Lower leg skin (tissue), 3 donors: Measurements from ENCODE around the gene BMP7.

Experiments used
- CTCF ChIP-seq, 3 donors: fragments of 450-650 bp; IDR thresholded peaks; one replicate each; pipeline ENCODE4 v1.5.1; 2016; ENCODE audit warnings: antibody characterized with exemption in 3 of 3, mild to moderate bottlenecking in 3 of 3, moderate library complexity in 2 of 3
- POLR2A ChIP-seq, 2 donors: fragments of 450-650 bp; IDR thresholded peaks; one replicate each; pipeline ENCODE4 v1.6.1; 2016 to 2017; ENCODE audit warnings: antibody characterized with exemption in 2 of 2, mild to moderate bottlenecking in 1 of 2, moderate library complexity in 1 of 2

DNA sequence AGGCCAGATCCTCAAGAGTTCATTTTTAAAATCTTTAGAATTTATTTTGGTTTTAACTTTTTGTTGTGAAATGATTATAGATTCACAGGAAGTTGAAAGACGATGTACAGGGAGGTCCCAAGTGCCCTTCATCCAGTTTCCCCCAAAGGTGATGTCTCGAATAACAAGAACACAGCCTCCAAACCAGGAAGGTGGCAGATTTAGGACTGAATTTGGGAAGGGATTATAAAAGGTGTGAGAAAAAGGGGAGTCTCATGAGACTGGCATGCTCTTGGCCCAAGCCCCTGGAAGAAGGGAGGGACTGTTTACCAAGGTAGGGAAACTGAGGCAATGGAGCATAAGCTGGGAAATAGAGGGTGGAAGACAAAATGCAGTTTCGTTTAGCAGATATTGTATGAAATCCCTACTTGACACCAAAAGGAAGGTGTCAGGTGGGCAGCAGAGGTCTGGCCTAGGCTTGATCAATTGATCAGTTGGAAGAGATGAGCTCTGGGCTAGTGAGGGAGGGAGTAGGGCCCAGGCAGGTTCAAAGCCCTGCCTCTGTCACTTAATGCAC lies 81.2 kb downstream of the BMP7 start:
- no peak for TF ChIP-seq POLR2A (IDR thresholded peaks at IDR 0.05)
- TF ChIP-seq CTCF (IDR thresholded peaks at IDR 0.05): no peak
